B cell (primary cell): ENCODE results near the gene TNRC6C. TPM values are rescaled to one million over a fixed set of nuclear protein-coding genes. Genes with fewer than 3 reads are reported as not detected.

Source experiments
- ATAC-seq: fragments of 200-7000 bp; cut with Tn5 transposase; one replicate; pipeline ENCODE4 v1.10.0; 2021; ENCODE audit warnings: low read depth, mild to moderate bottlenecking, moderate number of reproducible peaks, moderate library complexity
- CTCF ChIA-PET: fragments of 350-600 bp; sonication (Branson Sonifier 250); formaldehyde crosslinking; loops from one replicate; lab custom pipeline; 2021; ENCODE audit warnings: antibody characterized with exemption, inconsistent platforms; lab: Charles Lee
- POLR2A ChIA-PET: fragments of 350-600 bp; sonication (Branson Sonifier 250); formaldehyde crosslinking; loops from one replicate; lab custom pipeline; 2021; ENCODE audit warnings: antibody characterized with exemption; lab: Charles Lee
- DNase-seq: peaks from one replicate; pipeline ENCODE4 v3.0.0; 2013
- H2AFZ ChIP-seq: 2 replicates; pipeline ENCODE4 v1.6.1; 2012; ENCODE audit warnings: mild to moderate bottlenecking, low read depth, low read length; ENCODE audit not compliant: insufficient read depth, poor library complexity, severe bottlenecking
- H3K27ac ChIP-seq, 2 donors: 1 replicate in 1 of 2; 2 replicates in 1 of 2; pipeline ENCODE4 v1.5.1; 2012 to 2013; ENCODE audit warnings: low read length in 2 of 2, mild to moderate bottlenecking in 2 of 2, moderate library complexity in 1 of 2
- H3K27me3 ChIP-seq, 4 experiments: fragments of 200-600 bp in 1 of 4; sonication (generic) in 1 of 4; replicated peaks in 1 of 4; 1 replicate in 2 of 4; 2 replicates in 2 of 4; pipeline versions ENCODE4 v1.6.1 to v1.7.0; 2013 to 2016; ENCODE audit warnings: low read length in 3 of 4, mild to moderate bottlenecking in 2 of 4, mixed read lengths in 1 of 4, moderate library complexity in 1 of 4; ENCODE audit not compliant: insufficient read depth in 4 of 4, control insufficient read depth in 3 of 4; ENCODE audit errors: control extremely low read depth in 1 of 4
- H3K36me3 ChIP-seq, 2 experiments: replicated peaks in 1 of 2; 1 replicate in 1 of 2; 2 replicates in 1 of 2; pipeline versions ENCODE4 v1.6.1 to v1.7.1; 2013; ENCODE audit warnings: low read length in 1 of 2; ENCODE audit not compliant: insufficient read depth in 2 of 2, control insufficient read depth in 1 of 2; ENCODE audit errors: control extremely low read depth in 1 of 2, extremely low read depth in 1 of 2
- H3K4me1 ChIP-seq, 2 donors: fragments of 200-600 bp in 1 of 2; sonication (generic) in 1 of 2; 1 replicate in 1 of 2; 2 replicates in 1 of 2; pipeline versions ENCODE4 v1.5.1 to v1.6.1; 2013 to 2017; ENCODE audit warnings: low read length in 2 of 2; ENCODE audit not compliant: control insufficient read depth in 2 of 2, insufficient read depth in 2 of 2
- H3K4me2 ChIP-seq: replicated peaks from 2 replicates; pipeline ENCODE3; 2012; ENCODE audit warnings: mild to moderate bottlenecking, low read depth, low read length; ENCODE audit not compliant: poor library complexity, severe bottlenecking
- H3K4me3 ChIP-seq, 5 experiments: fragments of 200-600 bp in 1 of 5; sonication (generic) in 1 of 5; 1 replicate in 3 of 5; 2 replicates in 2 of 5; pipeline versions ENCODE4 v1.5.1 to v1.7.0; 2011 to 2016; ENCODE audit warnings: low read length in 4 of 5, mild to moderate bottlenecking in 4 of 5, low read depth in 2 of 5, control low read depth in 1 of 5, moderate library complexity in 1 of 5; ENCODE audit not compliant: insufficient read depth in 1 of 5; ENCODE audit errors: control extremely low read depth in 1 of 5, extremely low read depth in 1 of 5
- H3K79me2 ChIP-seq: fragments of 200-600 bp; sonication (generic); one replicate; pipeline ENCODE4 v1.6.0; 2016; ENCODE audit warnings: low read length; ENCODE audit not compliant: control insufficient read depth, insufficient read depth
- H3K9ac ChIP-seq: fragments of 200-600 bp; sonication (generic); 2 replicates; pipeline ENCODE4 v1.6.1; 2017; ENCODE audit warnings: mild to moderate bottlenecking, low read length, moderate library complexity
- H3K9me3 ChIP-seq, 3 donors: one replicate each; pipeline versions ENCODE4 v1.6.1 to v1.7.1; 2013; ENCODE audit warnings: low read length in 2 of 3; ENCODE audit not compliant: control insufficient read depth in 2 of 3, insufficient read depth in 1 of 3; ENCODE audit errors: control extremely low read depth in 1 of 3
- H4K20me1 ChIP-seq: 2 replicates; pipeline ENCODE4 v1.6.0; 2012; ENCODE audit warnings: mild to moderate bottlenecking, low read length; ENCODE audit not compliant: insufficient read depth, control insufficient read depth, poor library complexity, severe bottlenecking
- H3K27ac Mint-ChIP-seq: one replicate; pipeline ENCODE4 v1.8.0; 2021; ENCODE audit warnings: mixed read lengths
- H3K27me3 Mint-ChIP-seq: one replicate; pipeline ENCODE4 v1.8.0; 2021; ENCODE audit warnings: mixed read lengths
- H3K4me1 Mint-ChIP-seq: one replicate; pipeline ENCODE4 v1.8.0; 2021; ENCODE audit warnings: mixed read lengths
- H3K4me3 Mint-ChIP-seq: one replicate; pipeline ENCODE4 v1.8.0; 2021; ENCODE audit warnings: mixed read lengths
- H3K9me3 Mint-ChIP-seq: one replicate; pipeline ENCODE4 v1.8.0; 2022; ENCODE audit warnings: mixed read lengths; ENCODE audit not compliant: insufficient read depth
- CTCF ChIP-seq: fragments of 200-600 bp; IDR thresholded peaks from one replicate; pipeline ENCODE4 v1.8.0; 2022; ENCODE audit warnings: antibody characterized with exemption, mild to moderate bottlenecking
- EZH2 ChIP-seq: IDR thresholded peaks from 2 replicates; pipeline ENCODE4 v1.6.1; 2012; ENCODE audit warnings: borderline replicate concordance, low read depth, mild to moderate bottlenecking, moderate library complexity, low read length; ENCODE audit not compliant: insufficient read depth, poor library complexity, severe bottlenecking
- WGBS: methylation state at CpG from one replicate; pipeline ENCODE4 v1.1.5; 2013; ENCODE audit warnings: missing lambda C conversion rate; ENCODE audit not compliant: insufficient coverage; 5-methylcytosine and 5-hydroxymethylcytosine counted together
- intact Hi-C: fragments of 100-400 bp; cut with micrococcal nuclease; formaldehyde crosslinking; loops from one replicate; pipeline ENCODE4 v1.10.0; 2022
- polyA plus RNA-seq: library from polyadenylated mRNA; depleted of rRNA; stranded (reverse); fragments of >200 nt; gene quantifications from 2 replicates; pipeline ENCODE4 v1.2.3, GENCODE V29; 2012
- total RNA-seq, 2 donors: library from RNA; stranded (reverse); fragments of 120-200 nt in 1 of 2; gene quantifications; 1 replicate in 1 of 2; 2 replicates in 1 of 2; pipeline versions ENCODE4 v1.2.3 to v1.2.4, GENCODE V29; 2013 to 2022

The TNRC6C gene
- total and polyA plus RNA-seq, 2 donors (not counting 1 experiment from before 2014, with no cell fraction given), result 3.9 to 63.8 TPM

GRCh38 chr17:77936881-77937280 lies 21.6 kb upstream of the TNRC6C start:
- TF ChIP-seq CTCF (no peak), EZH2 (no peak)

GRCh38 chr17:77941004-77941403 lies 17.5 kb upstream of the TNRC6C start:
- Mint-ChIP-seq H3K4me3 (no peak overlapping the region), H3K27ac (no peak overlapping the region), H3K9me3 (no peaks in the 10 kb centered on the region), H3K4me1 (no peaks in the 10 kb centered on the region), H3K27me3 (peaks cover 44% of the 10 kb centered on the region)
- Histone ChIP-seq H4K20me1 (no peaks in the 10 kb centered on the region), H3K9me3 (no peaks in the 10 kb centered on the region), H3K4me1 (no peaks in the 10 kb centered on the region), H3K27ac (no peak overlapping the region), H2AFZ (no peak overlapping the region), H3K9ac (no peak overlapping the region), H3K4me2 (no peak overlapping the region), H3K4me3 (no peak overlapping the region), H3K27me3 (peaks cover 0 to 22% (median 4%) of the 10 kb centered on the region in 4 experiments), H3K36me3 (no peaks in the 10 kb centered on the region), H3K79me2 (no peaks in the 10 kb centered on the region)
- CTCF ChIA-PET, result no interaction called here
- WGBS, result 96% methylated on average over 7 of the region's 7 CpGs
- ATAC-seq (no peak), DNase-seq (no peak)
- POLR2A ChIA-PET, result no interaction called here
- no peak for TF ChIP-seq EZH2
- no peak for TF ChIP-seq CTCF
- intact Hi-C loops, result no loop called here

More at GRCh38 chr17:77936881-77937280, 21.6 kb upstream of the TNRC6C start:
- DNase-seq (no peak), ATAC-seq (no peak)
- peaks cover 2% of the 10 kb centered on the region for H3K4me1 Mint-ChIP-seq
- H3K4me3 Mint-ChIP-seq, result no peak overlapping the region
- WGBS, result 93% methylated on average over 8 of the region's 10 CpGs
- Histone ChIP-seq H3K9me3 (no peaks in the 10 kb centered on the region), H3K4me3 (no peak overlapping the region), H3K36me3 (no peaks in the 10 kb centered on the region), H4K20me1 (no peaks in the 10 kb centered on the region), H2AFZ (no peak overlapping the region), H3K9ac (no peak overlapping the region), H3K4me2 (no peak overlapping the region), H3K4me1 (no peaks in the 10 kb centered on the region), H3K79me2 (no peaks in the 10 kb centered on the region), H3K27ac (no peak overlapping the region), H3K27me3 (peaks cover 0 to 25% (median 7%) of the 10 kb centered on the region in 4 experiments)
- peaks cover 46% of the 10 kb centered on the region for H3K27me3 Mint-ChIP-seq
- ChIA-PET POLR2A (no interaction called here), CTCF (no interaction called here)
- intact Hi-C loops, result no loop called here
- no peaks in the 10 kb centered on the region for H3K9me3 Mint-ChIP-seq
- H3K27ac Mint-ChIP-seq, result no peak overlapping the region
